Measurements from ENCODE around the gene METTL2B.
"Not testable (repeated sequence)": the region's sequence is repeated elsewhere in the genome, so short reads cannot be mapped to it uniquely, and the experiment has no call there.

METTL2B gene

DNA sequence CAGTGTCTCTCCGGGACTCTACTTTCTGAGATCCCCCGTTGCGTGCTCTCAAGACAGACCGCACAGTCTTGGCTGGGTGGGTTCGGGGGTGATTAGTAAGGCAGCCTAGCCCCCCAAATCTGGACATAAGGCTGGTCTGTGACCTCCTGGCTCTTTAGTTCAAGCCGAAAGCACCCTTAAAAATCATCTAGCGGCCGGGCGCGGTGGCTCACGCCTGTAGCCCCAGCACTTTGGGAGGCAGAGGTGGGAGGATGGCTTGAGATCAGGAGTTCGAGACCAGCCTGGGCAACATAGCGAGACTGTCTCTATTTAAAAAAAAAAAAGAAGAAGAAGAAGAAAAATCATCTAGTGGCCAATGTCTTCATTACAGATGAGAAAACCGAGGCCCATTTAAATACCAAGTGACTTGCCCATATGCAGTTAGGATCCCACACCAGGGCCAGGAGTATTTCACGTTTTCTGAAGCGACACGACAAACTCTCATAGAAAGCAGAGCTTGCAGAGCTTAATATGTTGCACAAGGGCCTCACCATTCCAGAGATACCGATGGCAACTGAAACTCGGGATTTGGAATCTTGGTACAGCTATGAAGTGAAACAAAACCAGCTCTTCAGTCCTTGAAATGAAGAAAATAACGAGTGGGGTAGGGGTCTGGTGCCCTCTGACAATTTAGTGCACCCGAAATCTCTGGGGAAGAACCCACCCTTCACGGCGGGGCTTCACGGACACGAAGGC lies 21.6 kb upstream of the METTL2B start:
- peak; percentile 52 for DNase-seq (ENCODE audit: low read depth)

DNA sequence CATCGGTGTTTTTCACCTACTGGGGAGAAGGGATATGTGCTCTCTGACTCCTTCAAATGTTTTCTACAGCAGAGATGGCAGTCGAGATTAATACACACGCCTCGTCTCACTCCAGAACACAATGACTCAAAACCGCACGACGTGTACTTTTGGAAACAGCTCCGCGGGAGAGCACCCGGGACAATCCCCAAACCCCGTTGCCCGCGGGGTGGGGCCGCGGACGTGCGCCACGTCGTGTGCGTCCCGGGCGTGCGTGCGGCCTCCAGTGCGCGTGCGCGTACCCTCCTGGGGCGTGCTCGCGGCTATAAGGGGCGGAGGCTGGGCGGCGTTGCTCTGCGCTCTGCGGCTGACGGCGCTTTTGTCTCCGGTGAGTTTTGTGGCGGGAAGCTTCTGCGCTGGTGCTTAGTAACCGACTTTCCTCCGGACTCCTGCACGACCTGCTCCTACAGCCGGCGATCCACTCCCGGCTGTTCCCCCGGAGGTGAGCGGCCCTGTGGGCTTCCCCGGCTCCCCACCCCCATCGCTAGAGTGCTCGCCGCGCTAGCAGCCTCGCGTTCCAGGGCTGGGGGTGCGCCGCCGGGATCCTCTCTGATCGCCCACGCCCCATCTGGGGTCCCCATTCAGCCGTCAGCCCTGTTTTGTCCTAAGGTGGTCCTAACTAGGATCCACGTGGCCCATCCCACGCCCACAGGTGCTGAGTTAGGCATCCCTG lies 20.8 kb upstream of the METTL2B start, which contains the start of gene HILPDA:
TSS of gene HILPDA (plus strand) at position 336 of the 712 bp plus-strand sequence. CDS start 1,391 bp downstream, outside the sequence.
- peak; percentile 96 for DNase-seq (ENCODE audit: low read depth)

DNA sequence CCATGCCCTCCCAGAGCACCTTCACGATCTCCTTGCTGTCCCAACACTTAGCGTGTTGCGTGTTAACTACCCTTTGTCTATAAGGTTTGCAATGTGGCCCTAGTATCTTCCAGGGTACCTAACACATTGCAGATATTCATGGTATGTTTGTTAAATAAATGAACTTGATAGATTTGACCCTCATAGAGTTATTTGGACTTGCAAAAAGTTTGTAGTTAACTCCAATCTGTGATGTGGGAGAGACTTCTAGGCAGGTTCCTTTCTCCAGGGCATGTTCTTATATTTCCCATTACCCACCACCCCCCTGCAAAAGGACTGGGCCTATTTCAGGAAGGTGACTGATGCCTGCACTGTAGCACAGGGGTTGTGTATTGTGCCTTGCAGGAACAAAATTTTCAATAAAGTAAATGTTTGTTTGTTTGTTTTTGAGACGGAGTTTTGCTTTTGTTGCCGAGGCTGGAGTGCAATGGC lies 20.3 kb upstream of the METTL2B start:
- no peak for DNase-seq (ENCODE audit: low read depth)

DNA sequence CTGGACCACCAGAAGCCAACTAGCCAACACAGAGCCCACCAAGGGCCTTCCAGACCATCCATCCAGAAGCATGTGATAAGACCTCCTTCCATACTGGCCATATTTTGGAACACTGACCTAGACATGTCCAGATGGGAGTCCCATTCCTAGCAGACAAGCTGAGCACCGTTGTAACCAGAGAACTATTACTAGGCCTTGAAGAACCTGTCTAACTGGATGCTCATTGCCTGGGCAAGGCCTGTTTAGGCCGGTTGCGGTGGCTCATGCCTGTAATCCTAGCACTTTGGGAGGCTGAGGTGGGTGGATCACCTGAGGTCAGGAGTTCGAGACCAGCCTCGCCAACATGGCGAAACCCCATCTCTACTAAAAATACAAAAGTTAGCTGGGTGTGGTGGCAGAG lies 19.2 kb upstream of the METTL2B start:
- not testable (repeated sequence) for DNase-seq (ENCODE audit: low read depth)

DNA sequence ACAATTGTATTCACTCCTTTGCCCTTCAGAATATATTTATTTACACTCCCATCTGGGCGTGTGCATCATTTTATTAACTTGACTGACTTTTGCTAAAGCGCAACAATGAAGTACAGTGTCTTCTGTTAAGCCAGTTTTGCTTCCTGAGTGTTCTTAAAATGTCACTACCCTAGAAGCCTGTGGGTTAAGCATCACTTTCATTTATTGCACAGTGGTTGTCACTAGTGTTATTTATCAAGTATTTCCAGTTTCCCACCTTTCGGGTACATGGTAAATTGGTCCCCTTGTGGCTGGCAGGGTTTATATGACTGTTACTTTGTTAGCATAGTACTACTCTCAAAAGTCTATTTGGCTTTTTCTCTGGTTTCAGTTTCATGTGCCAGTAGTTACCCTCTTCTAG lies 17.6 kb upstream of the METTL2B start:
- no peak for DNase-seq (ENCODE audit: low read depth)

DNA sequence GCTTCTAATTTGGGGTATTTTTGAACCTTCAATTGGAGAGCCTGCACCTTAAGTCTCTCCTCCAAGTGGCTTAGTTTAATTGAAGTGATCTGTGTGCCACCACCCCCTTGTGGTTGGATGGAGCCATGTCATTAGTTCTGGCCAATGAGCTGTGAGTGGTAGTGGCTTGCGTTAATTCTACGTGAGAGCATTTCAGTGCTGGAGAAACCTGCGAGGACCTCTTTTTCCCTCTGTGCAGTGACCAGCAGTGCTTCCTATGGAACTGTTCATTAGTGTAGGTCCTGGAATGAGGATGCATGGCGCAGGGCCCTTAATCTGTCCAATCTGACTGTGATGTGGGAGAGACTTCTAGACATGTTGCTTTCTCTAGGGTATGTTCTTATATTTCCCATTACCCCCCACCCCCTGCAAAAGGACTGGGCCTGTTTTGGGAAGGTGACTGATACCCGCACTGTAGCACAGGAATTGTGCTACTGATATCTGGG lies 17.1 kb upstream of the METTL2B start:
- DNase-seq (ENCODE audit: low read depth), result peak; percentile 57

DNA sequence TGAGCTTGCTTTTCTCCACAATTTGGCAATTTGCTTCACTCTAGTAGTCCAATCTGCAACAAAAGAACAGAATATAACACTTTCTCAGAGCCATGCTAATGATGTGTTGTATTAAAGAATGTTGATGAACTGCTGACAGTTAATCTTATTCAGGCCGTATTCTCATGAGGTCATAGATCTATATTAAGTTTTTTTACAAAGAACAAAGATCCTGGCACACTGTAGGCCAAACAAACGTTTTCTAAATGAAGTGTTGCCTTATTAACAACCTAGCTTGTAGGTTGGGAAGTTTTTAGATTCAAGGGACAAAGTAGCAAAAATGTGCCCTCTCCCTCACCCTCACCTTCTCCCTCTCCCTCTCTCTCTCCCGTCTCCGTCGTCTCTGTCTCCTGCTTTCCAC lies 14.1 kb upstream of the METTL2B start:
- DNase-seq (ENCODE audit: low read depth), result no peak

DNA sequence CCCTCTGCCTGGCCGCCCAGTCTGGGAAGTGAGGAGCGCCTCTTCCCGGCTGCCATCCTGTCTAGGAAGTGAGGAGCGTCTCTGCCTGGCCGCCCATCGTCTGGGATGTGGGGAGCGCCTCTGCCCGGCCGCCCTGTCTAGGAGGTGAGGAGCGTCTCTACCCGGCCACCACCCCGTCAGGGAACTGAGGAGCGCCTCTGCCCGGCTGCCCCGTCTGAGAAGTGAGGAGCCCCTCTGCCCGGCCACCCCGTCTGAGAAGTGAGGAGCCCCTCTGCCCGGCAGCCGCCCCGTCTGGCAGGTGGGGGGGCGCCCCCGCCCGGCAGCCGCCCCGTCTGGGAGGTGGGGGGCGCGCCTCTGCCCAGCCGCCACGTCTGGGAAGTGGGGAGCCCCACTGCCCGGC lies 13.2 kb upstream of the METTL2B start:
- DNase-seq (ENCODE audit: low read depth), result not testable (repeated sequence)

DNA sequence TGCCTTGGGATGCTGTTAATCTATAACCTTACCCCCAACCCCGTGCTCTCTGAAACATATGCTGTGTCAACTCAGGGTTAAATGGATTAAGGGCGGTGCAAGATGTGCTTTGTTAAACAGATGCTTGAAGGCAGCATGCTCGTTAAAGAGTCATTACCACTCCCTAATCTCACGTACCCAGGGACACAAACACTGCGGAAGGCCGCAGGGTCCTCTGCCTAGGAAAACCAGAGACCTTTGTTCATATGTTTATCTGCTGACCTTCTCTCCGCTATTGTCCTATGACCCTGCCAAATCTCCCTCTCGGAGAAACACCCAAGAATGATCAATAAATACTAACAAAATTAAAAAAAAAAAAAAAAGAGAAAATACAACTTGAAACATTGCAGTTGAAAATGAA lies 12.6 kb upstream of the METTL2B start:
- not testable (repeated sequence) for DNase-seq (ENCODE audit: low read depth)

DNA sequence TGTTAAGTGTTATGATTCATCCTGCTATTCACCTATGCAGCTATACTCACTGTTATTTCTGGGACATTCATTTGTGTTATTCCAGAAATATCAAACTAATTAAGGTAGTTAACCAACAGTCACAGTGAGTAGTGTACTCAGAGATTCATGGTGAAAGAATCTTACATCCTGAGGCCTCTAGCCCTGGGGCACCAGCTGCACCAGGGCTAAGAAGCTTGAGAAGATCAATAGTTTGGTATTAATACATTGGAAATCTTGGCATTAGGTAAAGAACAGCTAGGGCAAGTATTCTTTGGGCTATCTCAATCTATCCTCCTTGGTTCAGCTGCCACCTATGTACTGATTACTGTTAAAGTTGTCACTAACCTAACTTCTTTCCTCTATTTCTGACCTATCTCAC lies 9.7 kb upstream of the METTL2B start:
- not testable (repeated sequence) for DNase-seq (ENCODE audit: low read depth)

DNA sequence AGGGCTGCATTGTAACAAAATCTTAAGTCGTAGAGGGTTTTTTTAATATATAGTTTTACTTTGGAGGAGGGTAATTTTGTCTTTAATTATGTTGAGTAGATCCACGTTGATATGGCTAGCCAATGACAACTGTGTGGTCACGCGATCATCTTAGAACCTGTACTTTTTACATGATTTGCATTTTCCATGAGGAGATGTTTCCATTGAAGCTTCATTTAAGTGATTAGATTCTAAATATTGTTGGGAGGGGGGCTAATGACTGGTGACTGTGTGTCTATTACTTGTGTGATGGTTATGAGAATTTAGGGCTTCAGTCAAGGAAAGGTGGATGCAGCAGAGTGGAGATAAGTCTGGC lies 765 bp downstream of the METTL2B start:
- DNase-seq (ENCODE audit: low read depth), result not testable (repeated sequence)

DNA sequence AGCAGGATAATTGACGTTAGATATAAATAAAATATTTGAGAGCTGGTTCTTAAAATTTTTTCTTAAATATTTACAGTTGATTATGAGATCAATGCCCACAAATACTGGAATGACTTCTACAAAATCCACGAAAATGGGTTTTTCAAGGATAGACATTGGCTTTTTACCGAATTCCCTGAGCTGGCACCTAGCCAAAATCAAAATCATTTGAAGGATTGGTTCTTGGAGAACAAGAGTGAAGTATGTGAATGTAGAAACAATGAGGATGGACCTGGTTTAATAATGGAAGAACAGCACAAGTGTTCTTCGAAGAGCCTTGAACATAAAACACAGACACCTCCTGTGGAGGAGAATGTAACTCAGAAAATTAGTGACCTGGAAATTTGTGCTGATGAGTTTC lies 2.5 kb downstream of the METTL2B start:
- not testable (repeated sequence) for DNase-seq (ENCODE audit: low read depth)

DNA sequence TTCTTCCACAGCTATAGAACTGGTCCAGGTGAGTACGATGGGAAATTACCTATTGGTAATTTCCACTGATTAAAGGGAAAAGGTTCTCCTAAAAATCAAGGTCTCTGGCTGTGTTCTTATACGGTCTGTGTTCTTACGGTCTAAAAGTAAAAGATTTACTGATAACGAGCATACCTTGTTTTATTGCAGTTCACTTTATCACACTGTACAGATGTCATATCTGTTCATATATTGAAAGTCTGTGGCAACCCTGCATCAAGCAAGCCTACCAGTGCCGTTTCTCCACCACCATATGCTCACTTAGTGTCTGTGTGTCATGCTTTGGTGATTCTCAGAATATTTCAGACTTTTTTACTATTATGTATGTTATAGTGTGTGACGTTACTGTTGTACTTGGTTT lies 11.6 kb downstream of the METTL2B start:
- DNase-seq (ENCODE audit: low read depth), result not testable (repeated sequence)

DNA sequence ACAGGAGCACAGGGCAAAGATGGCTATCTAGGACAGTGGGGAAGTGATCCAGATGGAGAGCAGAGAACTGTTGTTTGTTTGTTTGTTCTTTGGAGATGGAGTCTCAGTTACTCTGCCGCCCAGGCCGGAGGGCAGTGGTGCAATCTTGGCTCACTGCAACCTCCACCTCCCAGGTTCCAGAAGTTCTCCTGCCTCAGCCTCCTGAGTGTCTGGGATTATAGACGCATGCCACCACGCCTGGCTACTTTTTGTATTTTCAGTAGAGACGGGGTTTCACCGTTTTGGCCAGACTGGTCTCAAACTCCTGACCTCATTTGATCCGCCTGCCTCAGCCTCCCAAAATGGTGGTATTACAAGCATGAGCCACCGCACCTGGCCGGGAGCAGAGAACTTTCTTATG lies 20.9 kb downstream of the METTL2B start:
- DNase-seq (ENCODE audit: low read depth), result no peak

DNA sequence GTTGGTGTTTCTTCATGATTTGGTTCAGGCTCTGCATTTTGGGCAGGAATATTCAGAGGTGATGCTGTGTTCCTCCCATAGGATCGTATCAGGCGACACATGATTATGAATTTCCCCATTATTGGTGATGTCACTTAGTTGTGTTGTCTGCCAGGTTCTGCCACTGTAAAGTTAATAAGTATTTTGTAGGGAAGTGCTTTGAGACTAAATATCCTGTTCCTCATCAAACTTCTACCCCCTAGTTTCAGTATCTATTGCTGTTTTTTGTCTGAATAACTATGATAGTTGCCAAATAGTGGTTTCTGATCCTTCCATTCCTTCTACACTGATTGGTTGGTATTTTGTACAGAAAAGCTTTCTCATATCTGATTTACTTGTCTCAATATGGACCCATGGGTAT lies 28.9 kb downstream of the METTL2B start:
- DNase-seq (ENCODE audit: low read depth), result not testable (repeated sequence)

DNA sequence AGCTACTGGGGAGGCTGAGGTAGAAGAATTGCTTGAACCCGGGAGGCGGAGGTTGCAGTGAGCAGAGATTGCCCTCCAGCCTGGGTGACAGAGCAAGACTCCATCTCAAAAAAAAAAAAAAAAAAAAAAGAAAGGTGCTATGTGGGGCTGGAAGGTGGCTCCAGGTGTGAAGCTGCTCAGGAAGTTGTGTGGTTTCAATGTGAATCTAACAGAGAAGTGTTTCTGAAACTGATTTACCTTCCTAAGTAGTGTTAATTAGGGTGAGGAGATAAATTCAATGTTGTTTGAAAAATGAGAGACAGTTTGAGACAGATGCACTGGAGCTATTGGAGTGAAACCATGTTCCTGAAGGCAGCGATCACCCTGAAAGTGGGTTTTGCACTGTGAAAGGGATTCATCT lies 30.3 kb downstream of the METTL2B start:
- not testable (repeated sequence) for DNase-seq (ENCODE audit: low read depth)

DNA sequence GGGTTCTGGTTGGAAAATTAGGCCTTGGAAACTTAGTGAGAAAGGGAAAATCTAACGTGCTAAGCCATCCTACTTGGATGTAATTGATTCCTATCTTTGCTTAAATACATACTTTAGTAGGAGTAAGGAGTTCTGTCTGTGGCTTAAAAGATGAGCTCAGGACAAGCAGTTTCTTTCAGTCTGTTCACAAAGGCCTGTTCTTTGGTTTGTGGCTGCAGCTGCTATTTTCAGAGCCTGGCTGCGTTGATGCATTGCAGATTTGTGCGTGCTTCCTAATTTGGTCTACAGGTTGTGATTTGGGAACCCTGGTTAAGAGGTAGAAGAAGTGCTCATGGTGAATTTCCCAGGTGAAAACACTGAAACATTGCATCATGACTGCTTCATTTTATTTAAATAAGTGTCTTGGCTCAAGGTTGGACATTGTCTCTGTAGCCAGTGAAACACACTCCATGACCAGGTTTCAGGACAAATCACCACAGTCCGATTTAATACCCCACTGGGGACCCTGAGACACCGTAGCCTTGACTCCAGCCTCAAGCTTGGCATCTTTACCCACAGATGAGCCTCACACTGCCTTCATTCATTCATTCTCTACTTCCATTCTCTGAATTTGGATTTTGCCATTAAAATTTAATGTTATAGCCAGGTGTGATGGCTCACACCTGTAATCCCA lies 30.9 kb downstream of the METTL2B start:
- not testable (repeated sequence) for DNase-seq (ENCODE audit: low read depth)

DNA sequence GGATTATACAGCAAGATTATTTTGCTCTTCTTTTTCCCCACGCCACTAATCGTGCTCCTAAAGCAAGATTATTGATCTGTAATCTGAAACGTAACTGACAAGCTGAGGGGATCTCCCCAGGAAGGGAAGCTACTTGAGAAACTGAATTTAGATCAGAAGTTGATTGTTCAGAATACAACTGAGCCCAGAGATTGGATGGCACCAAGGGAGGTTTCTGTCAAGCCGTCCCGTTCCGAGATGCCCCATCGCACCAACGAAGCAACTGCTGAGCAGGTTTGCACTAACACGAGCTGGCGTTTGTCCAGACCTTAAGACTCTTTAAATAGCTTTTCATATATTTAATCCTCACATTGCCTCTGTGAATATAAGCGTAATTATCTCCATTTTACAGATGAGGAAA lies 35.1 kb downstream of the METTL2B start:
- DNase-seq (ENCODE audit: low read depth), result not testable (repeated sequence)

DNA sequence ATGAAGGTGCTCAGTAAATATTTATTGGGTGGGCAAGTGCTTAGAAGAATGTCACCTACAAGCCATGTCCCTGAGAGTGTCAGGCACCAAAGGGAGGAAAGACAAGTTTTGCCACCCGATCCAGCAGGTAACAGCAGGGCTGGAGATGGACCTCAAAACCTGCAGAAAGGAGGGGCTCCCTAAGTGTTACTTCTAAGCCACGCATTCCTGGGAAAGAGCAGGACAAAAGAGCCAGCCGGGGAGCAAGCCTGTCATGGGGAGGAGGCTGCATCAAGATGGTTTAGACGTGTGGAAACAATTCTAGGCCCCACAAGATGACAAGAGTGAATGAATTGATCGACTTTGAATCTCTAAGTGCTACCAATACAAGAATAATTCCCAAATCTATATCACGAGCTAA lies 38.7 kb downstream of the METTL2B start:
- DNase-seq (ENCODE audit: low read depth), result not testable (repeated sequence)

DNA sequence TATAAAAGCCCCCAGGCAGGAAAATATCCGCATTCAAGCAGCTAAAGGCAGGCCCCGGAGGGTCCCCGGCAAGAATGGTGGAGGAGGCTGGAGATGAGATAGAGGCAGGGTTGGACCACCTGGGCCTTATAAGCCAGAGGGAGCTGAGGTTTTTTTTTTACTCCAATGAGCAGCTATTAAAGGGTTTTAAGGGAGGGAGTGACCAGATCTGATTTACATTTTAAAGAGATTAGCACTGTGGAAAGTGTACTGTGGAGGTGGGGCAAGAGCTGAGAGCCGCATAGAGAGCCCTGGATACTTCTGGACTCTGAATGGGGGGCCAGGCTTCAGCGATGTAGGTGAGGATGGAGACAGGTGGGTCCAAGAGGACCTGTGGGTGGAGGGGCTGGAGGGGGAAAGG lies 40.5 kb downstream of the METTL2B start:
- DNase-seq (ENCODE audit: low read depth), result not testable (repeated sequence)

DNA sequence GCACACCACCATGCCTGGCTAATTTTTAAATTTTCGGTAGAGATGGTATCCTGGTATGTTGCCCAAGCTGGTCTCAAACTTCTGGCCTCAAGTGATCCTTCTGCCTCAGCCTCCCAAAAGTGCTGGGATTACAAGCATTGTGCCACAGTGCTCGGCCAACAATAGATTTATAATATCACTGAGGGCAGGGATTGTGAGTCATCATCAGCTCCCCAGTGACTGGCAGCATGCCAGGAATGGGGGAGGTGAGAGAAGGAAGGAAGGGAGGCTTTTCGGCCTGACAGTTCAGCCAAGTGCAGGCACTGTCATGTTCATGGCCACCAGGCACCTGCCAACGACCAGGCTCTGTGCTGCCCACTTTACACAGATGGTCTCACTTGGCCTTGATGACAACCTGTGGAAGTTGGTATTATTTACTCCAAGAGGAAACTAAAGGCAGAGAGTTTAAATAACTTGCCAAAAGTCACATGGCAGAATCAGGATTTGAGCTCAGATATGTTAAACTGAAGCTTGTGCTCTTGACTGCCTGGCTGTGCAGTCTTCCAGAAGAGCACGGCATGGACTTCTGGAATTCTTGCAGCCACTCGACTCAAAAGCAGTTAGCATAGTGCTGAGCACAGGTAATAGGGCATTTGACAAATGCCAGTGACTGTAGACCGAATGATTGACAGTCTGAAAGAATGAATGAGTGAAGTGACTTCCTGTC lies 46.8 kb downstream of the METTL2B start:
- peak; percentile 53 for DNase-seq (ENCODE audit: low read depth)

DNA sequence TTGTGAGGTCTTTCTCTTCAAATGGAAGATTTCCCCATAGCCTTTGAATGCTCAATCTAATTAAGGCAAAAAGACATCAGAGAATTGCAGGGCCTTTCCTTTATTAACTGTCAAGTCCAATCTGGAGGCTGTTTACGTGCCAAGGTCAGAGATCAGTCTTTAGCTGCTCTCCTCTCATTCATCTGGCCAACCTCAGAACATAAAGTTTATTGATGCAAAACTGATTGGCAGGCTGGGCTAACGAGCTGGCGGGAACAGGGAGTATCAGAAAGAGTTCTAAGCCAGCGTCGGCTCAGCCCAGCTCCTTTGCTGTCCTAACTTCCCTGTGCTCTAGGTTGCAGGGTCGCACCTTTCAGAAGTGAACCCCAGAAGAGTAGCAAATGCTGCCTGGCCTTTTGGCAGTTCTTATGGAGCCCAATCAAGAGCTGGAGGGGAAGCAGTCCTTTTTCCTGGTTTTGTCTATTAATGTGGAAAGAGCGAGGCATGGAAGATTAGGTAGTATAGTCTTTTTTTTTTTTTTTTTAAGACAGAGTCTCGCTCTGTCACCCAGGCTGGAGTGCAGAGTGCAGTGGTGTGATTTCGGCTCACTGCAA lies 47.5 kb downstream of the METTL2B start:
- DNase-seq (ENCODE audit: low read depth), result not testable (repeated sequence)

All from fibroblast of gingiva (primary cell).